ENCODE data around the gene CAPRIN1.

DNA sequence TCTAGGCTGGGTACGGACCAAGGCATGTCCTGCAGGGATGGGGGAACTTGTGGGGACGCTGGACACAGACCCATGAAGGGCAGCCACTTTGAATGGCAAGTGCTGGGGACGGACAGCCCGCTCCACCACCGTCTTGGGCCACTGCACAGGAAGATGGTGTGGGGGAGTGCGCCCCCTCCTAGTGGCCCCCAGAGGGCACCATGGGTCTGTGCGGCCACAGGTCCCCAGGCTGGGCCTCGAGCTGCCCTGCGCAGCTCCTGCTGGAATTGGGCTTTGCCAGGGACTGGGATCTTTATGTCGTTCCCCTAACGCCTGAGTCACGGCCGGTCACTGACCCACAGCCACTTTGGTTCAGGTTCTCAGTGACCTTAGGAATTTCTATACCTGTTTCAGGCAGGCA, 98.3 kb downstream of the CAPRIN1 start:
- TF ChIP-seq, protein P1, sequence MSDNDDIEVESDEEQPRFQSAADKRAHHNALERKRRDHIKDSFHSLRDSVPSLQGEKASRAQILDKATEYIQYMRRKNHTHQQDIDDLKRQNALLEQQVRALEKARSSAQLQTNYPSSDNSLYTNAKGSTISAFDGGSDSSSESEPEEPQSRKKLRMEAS (IDR thresholded peaks at IDR 0.05) = no peak
- TF ChIP-seq, protein P2, sequence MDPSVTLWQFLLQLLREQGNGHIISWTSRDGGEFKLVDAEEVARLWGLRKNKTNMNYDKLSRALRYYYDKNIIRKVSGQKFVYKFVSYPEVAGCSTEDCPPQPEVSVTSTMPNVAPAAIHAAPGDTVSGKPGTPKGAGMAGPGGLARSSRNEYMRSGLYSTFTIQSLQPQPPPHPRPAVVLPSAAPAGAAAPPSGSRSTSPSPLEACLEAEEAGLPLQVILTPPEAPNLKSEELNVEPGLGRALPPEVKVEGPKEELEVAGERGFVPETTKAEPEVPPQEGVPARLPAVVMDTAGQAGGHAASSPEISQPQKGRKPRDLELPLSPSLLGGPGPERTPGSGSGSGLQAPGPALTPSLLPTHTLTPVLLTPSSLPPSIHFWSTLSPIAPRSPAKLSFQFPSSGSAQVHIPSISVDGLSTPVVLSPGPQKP (IDR thresholded peaks at IDR 0.05; ENCODE audit: low read depth, low read length) = no peak
- TF ChIP-seq RAD21 (conservative IDR thresholded peaks at IDR 0.05 in 1 of 2, IDR thresholded peaks at IDR 0.05 in 1 of 2) = peak; percentile 54 to 62
- TF ChIP-seq RFX5 (IDR thresholded peaks at IDR 0.05) = no peak
- TF ChIP-seq, protein P3, sequence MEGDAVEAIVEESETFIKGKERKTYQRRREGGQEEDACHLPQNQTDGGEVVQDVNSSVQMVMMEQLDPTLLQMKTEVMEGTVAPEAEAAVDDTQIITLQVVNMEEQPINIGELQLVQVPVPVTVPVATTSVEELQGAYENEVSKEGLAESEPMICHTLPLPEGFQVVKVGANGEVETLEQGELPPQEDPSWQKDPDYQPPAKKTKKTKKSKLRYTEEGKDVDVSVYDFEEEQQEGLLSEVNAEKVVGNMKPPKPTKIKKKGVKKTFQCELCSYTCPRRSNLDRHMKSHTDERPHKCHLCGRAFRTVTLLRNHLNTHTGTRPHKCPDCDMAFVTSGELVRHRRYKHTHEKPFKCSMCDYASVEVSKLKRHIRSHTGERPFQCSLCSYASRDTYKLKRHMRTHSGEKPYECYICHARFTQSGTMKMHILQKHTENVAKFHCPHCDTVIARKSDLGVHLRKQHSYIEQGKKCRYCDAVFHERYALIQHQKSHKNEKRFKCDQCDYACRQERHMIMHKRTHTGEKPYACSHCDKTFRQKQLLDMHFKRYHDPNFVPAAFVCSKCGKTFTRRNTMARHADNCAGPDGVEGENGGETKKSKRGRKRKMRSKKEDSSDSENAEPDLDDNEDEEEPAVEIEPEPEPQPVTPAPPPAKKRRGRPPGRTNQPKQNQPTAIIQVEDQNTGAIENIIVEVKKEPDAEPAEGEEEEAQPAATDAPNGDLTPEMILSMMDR (IDR thresholded peaks at IDR 0.05) = peak; percentile 34
- TF ChIP-seq CBX8 (IDR thresholded peaks at IDR 0.05) = no peak
- no peak for TF ChIP-seq EP300 (IDR thresholded peaks at IDR 0.05)
- TF ChIP-seq, protein P4, sequence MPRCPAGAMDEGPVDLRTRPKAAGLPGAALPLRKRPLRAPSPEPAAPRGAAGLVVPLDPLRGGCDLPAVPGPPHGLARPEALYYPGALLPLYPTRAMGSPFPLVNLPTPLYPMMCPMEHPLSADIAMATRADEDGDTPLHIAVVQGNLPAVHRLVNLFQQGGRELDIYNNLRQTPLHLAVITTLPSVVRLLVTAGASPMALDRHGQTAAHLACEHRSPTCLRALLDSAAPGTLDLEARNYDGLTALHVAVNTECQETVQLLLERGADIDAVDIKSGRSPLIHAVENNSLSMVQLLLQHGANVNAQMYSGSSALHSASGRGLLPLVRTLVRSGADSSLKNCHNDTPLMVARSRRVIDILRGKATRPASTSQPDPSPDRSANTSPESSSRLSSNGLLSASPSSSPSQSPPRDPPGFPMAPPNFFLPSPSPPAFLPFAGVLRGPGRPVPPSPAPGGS (IDR thresholded peaks at IDR 0.05) = no peak
- TF ChIP-seq ESRRA (IDR thresholded peaks at IDR 0.05; ENCODE audit: borderline replicate concordance, low read length) = no peak
